ENCODE results near the gene ATP8B3.
A peak's percentile ranks its signal among the peaks of the same experiment; 100 is the strongest.

Gene ATP8B3

GRCh38 chr19:1811942-1812425 is at the start of gene ATP8B3:
Gene ATP8B3, minus strand, starts transcription at chr19:1812276. Its CDS starts 540 bp downstream, at chr19:1811736.
- DNase-seq, result no peak

- DNase-seq, result peak; percentile 46 to 58 (median 48)
Observed at GRCh38 chr19:1861599-1862031, 49.5 kb upstream of the ATP8B3 start.

- DNase-seq, result no peak
Observed at GRCh38 chr19:1860821-1861598, 48.9 kb upstream of the ATP8B3 start.

GRCh38 chr19:1860042-1860775 is 48.1 kb upstream of the ATP8B3 start:
- DNase-seq, result peak; percentile 81 to 85 (median 83)

- no peak for DNase-seq
Observed at GRCh38 chr19:1859331-1859781, 47.3 kb upstream of the ATP8B3 start.

GRCh38 chr19:1858412-1859081 is 46.5 kb upstream of the ATP8B3 start:
- no peak for DNase-seq

- peak; percentile 34 to 54 (median 42) for DNase-seq
Observed at GRCh38 chr19:1857648-1858326, 45.7 kb upstream of the ATP8B3 start.

- peak; percentile 93 to 94 (median 93) for DNase-seq
Observed at GRCh38 chr19:1856698-1857603, 44.9 kb upstream of the ATP8B3 start.

GRCh38 chr19:1856345-1856697 is 44.2 kb upstream of the ATP8B3 start:
- no peak for DNase-seq

- DNase-seq, result peak in 2 of 3 donors; percentile 27 to 33
Observed at GRCh38 chr19:1855828-1856255, 43.8 kb upstream of the ATP8B3 start.

GRCh38 chr19:1855040-1855827 is 43.2 kb upstream of the ATP8B3 start:
- DNase-seq, result peak; percentile 94 to 98 (median 95)

- DNase-seq, result peak in 1 of 3 donors; percentile 54
Observed at GRCh38 chr19:1854542-1855039, 42.5 kb upstream of the ATP8B3 start.

- no peak for DNase-seq
Observed at GRCh38 chr19:1854039-1854541, 42.0 kb upstream of the ATP8B3 start.

- peak; percentile 88 to 92 (median 91) for DNase-seq
Observed at GRCh38 chr19:1853295-1854038, 41.4 kb upstream of the ATP8B3 start.

- DNase-seq, result no peak
Observed at GRCh38 chr19:1852581-1853128, 40.6 kb upstream of the ATP8B3 start.

- DNase-seq, result peak; percentile 31 to 50 (median 34)
Observed at GRCh38 chr19:1851654-1852580, 39.8 kb upstream of the ATP8B3 start.

- DNase-seq, result no peak
Observed at GRCh38 chr19:1850809-1851653, 39.0 kb upstream of the ATP8B3 start.

All from suppressor macrophage treated with lipopolysaccharide for 1 hour (primary cell).